ENCODE data around the gene SV2B. TPM values are rescaled to one million over a fixed set of nuclear protein-coding genes. Genes with fewer than 3 reads are reported as not detected.

Gene SV2B
- total RNA-seq, 1 experiment from 2014 or later = 1.1 TPM

DNA sequence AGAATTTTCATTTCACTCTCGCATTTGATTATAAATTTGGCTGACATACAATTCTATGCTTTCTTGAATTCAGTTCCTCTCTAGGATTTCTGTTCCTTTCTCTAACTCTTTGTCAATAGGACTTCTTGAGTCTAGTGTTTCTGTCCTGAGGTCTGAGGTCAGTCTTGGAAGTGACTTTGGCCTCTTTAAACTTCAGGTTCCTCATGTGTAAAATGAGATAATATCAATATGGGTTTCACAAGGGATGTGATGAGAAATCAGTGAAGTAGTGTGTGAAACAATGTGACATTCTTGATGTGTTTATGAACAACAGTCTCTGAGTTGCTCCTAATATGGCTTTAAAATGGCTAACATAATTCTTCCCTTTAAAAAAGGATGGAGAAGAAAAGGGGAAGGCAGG is 92.2 kb downstream of the SV2B start:
- DNase-seq (ENCODE audit: low read depth) = no peak

- no peak for DNase-seq (ENCODE audit: low read depth)
Observed at GRCh38 chr15:91192690-91193377, 92.8 kb downstream of the SV2B start.

- DNase-seq (ENCODE audit: low read depth) = no peak
Observed at GRCh38 chr15:91193378-91193720, 93.3 kb downstream of the SV2B start.

DNA sequence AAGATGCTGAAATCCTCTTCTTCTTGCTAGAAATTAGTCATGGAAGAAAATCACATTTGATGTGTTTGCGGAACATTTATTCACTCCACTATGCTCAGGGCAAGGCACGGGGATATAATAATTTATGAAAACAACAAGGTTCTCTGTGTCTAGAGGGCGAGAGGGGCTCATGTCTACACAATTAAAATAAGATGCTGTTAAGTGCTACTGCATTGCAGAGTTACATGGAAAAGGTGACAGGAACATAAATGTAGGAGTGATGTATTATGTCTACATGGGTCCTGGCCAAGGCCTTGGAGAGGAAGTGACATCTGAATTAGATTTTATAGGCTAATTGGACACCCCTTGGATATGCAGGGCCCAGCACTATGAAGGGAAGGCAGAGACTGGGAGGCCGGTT is 96.1 kb downstream of the SV2B start:
- no peak for DNase-seq (ENCODE audit: low read depth)

DNA sequence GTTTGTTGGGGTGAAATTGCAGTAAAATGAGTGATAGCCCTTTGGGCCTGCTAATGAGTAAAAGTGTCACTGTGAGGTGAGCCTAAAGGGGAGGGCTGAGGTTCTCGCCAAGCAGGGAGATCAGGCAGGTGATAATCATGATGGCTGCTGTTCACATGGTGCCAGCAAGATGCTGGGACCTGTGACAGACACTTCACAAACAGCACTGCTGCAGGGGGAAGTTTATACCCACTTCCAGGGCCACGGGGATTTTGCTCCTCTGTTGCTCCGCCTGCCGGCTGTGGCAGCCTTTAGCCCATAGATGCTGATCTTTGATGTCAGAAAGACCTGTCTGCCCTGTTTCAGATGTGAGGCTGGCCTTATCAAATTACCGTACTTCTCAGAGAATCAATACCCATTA is 96.7 kb downstream of the SV2B start:
- no peak for DNase-seq (ENCODE audit: low read depth)

DNA sequence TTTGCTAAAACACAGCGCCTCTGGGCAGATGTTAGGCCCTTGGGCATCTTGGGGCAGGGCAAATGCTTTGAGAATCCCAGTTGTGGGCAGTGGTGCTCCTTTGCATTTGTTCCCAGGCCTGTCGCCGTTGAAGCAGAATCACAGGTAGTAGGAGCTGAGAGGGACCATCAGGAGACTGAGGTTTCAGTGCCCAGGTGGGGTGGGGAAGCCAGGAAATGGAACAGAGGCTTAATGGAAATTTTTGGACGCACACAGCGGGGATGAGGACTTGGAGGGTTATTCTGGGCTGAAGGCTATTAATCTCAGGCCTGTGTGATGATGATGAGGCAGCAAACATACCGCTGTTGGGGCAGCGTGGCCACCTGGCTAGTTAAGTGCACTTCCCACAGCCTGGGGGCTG is 99.5 kb downstream of the SV2B start:
- no peak for DNase-seq (ENCODE audit: low read depth)

- no peak for DNase-seq (ENCODE audit: low read depth)
Observed at GRCh38 chr15:91200101-91200754, 100.2 kb downstream of the SV2B start.

- DNase-seq (ENCODE audit: low read depth) = no peak
Observed at GRCh38 chr15:91202510-91203102, 102.5 kb downstream of the SV2B start.

DNA sequence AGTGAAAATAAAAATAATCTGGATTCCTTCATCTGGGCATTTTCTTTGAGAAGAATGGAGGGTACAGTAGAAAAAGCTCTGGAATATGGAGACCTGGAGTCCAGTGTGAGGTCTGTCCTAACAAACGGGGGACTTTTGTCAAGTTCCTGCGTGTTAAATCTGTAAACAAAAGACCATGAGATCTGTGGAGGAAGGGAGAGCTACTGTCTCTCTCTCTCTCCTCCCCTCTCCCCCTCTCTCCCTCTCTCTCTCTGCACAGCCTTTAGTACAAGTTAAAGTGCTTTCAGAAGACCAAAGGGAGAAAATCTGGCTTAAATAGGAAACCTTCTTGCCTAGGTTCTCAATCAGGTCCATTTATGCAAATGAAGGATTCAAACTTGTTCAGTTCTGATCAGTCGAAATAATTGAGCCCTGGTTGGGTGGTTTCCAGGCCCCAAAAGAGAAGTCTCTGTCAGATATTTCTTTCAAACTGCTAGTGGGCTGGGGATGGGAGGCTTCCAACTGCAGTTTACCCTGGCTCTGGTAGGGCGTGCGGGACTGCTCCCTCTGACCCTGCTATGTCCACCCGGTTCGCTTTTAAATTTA is 103.7 kb downstream of the SV2B start:
- no peak for DNase-seq (ENCODE audit: low read depth)

DNA sequence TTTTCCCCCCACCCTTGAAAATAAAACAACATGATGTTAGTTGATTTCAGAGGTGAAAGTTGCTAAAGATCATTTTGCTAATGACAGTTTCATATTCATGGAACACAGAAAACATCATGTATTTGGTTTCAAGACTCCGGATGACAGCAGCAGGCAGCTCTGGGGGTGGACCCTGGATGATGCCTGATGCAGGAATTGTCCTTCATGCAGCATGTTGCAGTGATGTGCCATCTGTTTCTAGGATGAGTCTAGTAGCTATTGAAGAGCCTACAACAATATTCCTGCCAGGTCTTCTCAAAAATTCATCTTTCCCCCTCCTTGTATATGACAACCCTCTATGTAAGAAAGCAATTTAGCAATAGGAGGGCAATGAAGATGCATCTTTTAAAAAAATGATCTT is 108.3 kb downstream of the SV2B start:
- no peak for DNase-seq (ENCODE audit: low read depth)

DNA sequence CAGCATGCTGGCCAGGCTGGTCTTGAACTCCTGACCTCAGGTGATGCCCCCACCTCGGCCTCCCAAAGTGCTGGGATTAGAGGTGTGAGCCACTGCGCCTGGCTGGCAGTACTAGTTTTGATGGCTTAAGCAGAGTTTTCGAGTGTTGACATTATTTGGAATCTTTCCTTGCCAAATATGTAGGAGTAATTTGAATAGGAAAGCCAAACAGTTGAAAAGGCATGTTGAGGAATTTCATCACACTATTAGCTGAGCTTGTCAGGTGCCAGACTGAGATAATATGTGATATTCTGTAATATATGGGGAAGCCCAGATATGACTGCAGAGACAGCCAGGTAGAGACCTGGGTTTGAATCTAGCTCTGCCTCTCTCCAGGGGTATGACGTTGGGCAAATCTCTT is 109.3 kb downstream of the SV2B start:
- no peak for DNase-seq (ENCODE audit: low read depth)

- DNase-seq (ENCODE audit: low read depth) = no peak
Observed at GRCh38 chr15:91209726-91210125, 109.7 kb downstream of the SV2B start.

DNA sequence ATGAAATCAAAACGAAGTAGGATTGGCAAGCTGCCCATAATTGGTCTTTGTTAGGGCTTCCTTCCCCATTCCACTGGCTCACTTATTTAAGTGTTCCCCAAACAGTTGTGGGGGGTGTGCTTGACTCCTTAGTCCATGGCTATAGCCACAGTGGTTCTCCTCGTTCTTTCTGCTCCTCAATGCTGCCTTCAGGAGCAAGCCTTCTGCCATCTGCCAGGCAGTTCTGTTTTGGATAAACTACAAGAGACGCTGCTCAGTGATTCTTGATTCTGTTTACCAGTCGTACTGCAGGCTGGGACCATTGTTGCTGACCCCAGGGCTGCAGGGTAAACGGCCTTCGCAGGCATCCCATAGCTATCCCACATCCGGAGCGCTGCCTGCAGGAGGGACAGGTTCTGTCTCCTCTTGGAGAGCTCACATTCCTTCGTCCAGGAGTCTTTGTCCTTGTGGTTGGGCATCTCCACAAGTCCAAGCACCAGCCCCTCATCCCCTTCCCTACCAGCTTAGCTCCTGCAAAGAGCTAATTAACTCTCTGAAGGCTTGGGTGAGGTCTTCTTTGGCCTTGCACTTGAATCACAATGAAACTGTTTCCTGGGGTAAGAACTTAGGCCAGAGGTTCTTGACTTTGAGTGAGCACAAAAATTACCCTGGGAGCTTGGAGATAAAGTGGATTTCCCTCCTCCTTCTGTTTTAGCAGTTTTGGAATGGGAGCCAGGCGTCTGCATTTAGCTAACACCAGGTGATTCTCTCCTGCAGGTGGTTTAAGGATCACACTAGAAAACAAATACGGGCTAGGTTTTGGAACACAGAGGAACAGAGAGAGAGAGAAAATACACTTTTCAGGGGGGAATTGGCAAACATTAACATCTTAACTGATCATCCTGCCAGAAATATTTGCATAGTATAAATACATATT is 114.9 kb downstream of the SV2B start:
- DNase-seq (ENCODE audit: low read depth) = no peak

DNA sequence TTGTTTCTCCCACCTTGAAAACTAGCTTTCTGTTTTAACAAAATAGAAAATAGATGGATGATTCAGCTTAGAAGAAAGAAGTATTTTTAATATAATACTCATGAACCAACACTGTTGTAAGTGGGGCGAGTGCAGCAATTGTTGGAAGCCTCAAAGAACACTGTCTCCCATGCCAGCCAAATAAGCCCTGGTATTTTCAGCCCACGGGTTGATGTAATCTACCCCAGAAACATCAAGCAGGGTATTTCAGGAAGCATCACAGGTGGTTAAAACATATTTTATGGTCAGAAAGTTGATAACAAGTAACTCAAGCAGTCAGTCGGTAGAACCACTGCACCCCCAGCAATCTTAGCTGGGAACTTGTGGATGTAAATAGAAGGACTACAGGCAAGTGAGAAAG is 115.9 kb downstream of the SV2B start:
- no peak for DNase-seq (ENCODE audit: low read depth)

DNA sequence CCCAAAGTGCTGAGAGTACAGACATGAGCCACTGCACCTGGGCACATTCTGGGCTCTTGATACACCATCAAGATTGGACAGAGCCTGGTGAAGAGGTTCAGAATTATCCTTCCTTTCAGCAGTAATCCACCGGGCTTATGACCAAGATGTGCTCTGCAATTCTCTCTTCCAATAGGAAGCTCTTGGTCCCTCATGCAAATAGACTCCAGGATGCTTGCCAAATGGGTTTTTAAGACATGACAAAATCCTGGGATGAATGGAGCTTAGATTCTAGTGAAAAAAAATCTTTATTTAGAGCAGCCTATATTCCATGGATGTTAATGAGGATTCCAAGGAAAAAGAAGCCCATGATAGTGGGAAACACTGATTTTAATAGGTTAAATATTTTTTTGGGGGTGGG is 119.1 kb downstream of the SV2B start:
- no peak for DNase-seq (ENCODE audit: low read depth)

GRCh38 chr15:91222052-91222451 is 122.0 kb downstream of the SV2B start:
- no peak for DNase-seq (ENCODE audit: low read depth)

- DNase-seq (ENCODE audit: low read depth) = peak; percentile 15
Observed at GRCh38 chr15:91223863-91224262, 123.8 kb downstream of the SV2B start.

DNA sequence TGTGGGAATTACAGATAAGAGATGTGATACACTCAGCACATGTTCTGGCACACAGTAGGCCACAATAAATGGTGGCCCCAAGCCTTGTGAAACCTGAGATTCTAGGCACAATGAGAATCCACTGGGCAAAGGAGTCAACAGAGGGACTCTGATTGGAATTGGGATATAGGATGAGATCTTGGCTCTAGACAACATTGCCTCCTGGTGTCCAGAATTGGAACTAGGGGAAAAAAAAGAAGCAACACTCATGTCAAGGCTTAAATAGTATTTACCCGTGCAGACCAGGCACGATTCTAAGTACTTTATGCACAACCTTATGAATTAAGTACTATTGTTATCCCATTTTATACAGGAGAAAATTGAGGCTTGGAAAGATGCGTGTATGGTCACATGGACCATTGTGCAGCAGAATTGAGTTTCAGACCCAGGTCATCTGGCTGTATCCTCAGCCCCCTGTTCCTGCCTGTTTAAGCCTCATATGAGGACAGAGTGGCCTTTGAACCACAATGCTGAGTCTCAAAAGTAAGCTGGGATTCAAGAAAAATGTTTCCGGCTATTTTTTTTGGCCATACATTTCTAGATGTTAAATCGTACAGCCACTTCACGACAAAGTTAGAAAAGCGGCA is 124.8 kb downstream of the SV2B start:
- peak; percentile 28 for DNase-seq (ENCODE audit: low read depth)

- no peak for DNase-seq (ENCODE audit: low read depth)
Observed at GRCh38 chr15:91225741-91226140, 125.7 kb downstream of the SV2B start.

DNA sequence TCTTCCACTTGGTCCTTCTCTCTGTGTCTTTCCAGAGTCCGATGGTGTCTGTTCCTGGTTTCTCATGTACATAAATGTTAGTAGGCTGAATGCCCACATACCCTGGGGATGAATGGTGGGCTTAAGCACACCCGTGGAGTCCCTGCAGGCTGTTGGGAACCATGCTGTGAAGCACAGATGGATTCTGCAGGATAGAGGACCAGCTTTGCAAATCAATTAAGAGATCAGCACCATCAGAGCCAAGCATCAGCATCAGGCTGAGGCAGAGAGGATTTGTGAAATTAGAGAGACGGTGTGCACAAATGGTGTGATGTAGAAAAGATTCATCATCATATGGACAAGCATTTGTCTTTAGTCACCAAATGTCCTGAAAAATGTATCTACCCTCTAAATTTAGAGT is 127.1 kb downstream of the SV2B start:
- DNase-seq (ENCODE audit: low read depth) = no peak

GRCh38 chr15:91227766-91228165 is 127.7 kb downstream of the SV2B start:
- no peak for DNase-seq (ENCODE audit: low read depth)

DNA sequence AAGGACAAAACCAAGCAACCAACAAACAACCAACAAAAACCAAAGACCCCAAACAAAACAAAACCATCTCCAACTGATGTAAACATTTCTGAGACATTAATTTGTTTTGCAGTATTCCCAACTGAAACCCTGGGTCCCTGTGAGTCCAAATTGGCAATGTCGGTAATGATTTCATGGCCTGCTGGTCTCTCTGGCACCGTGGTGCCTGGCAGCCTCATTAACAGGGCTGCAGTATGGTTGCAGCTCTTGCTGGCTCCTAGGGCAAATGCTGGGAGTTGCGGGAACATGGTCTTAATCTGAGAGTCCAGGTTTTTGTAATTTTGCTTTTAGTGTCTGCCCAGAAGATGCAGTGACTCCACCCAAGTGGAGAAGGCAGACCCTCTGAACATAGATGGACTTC is 128.3 kb downstream of the SV2B start:
- DNase-seq (ENCODE audit: low read depth) = no peak

All from Daoy (cell line).